Kidney (tissue), 14 donors: ENCODE results near the gene GBX1. TPM values are rescaled to one million over a fixed set of nuclear protein-coding genes. Genes with fewer than 3 reads are reported as not detected.
A peak's percentile ranks its signal among the peaks of the same experiment; 100 is the strongest.

Source experiments
- DNase-seq, 5 donors: peaks; one replicate each; pipeline ENCODE4 v3.0.0-alpha.2; 2013 to 2020
- FAIRE-seq: peaks from 2 replicates; lab custom pipeline; 2012; peaks lifted over from hg19 to GRCh38; lab: Jason Lieb, UNC
- H3K27ac ChIP-seq, 2 donors: one replicate each; pipeline ENCODE4 v1.7.0; 2013; ENCODE audit warnings: low read depth in 2 of 2, low read length in 2 of 2, inconsistent platforms in 1 of 2
- H3K27me3 ChIP-seq: one replicate; pipeline ENCODE4 v1.7.1; 2013; ENCODE audit warnings: low read length, inconsistent platforms; ENCODE audit not compliant: control insufficient read depth, insufficient read depth
- H3K36me3 ChIP-seq, 3 donors: one replicate each; pipeline versions ENCODE4 v1.7.0 to v1.7.1; 2013; ENCODE audit warnings: low read length in 3 of 3, control low read depth in 1 of 3, inconsistent platforms in 1 of 3; ENCODE audit not compliant: insufficient read depth in 3 of 3, control insufficient read depth in 2 of 3
- H3K4me1 ChIP-seq, 3 donors: one replicate each; pipeline versions ENCODE4 v1.7.0 to v1.7.1; 2013; ENCODE audit warnings: low read length in 3 of 3, inconsistent platforms in 1 of 3, low read depth in 1 of 3; ENCODE audit not compliant: control insufficient read depth in 2 of 3, insufficient read depth in 2 of 3
- H3K4me3 ChIP-seq, 3 donors: one replicate each; pipeline versions ENCODE4 v1.7.0 to v1.8.1; 2013; ENCODE audit warnings: low read length in 3 of 3, control low read depth in 1 of 3, inconsistent platforms in 1 of 3
- H3K9ac ChIP-seq, 3 donors: one replicate each; pipeline versions ENCODE4 v1.7.0 to v1.7.1; 2013; ENCODE audit warnings: low read length in 3 of 3, control low read depth in 1 of 3, inconsistent platforms in 1 of 3
- H3K9me3 ChIP-seq, 3 donors: one replicate each; pipeline versions ENCODE4 v1.7.0 to v1.7.1; 2013; ENCODE audit warnings: low read length in 3 of 3, control low read depth in 1 of 3, inconsistent platforms in 1 of 3; ENCODE audit not compliant: control insufficient read depth in 2 of 3, insufficient read depth in 1 of 3
- CTCF ChIP-seq: IDR thresholded peaks from 3 replicates; pipeline ENCODE4 v1.5.1; 2012; ENCODE audit warnings: mild to moderate bottlenecking, moderate library complexity, borderline replicate concordance; ENCODE audit not compliant: insufficient read depth; ENCODE audit errors: extremely low read depth
- intact Hi-C: fragments of 100-400 bp; cut with DNase I; formaldehyde crosslinking; loops from one replicate; pipeline ENCODE4 v1.11.1; 2022
- polyA plus RNA-seq: library from polyadenylated mRNA; stranded (reverse); fragments of 350-450 nt; fragmentation: Illumina TruSeq; extraction: RNeasy Lipid Tissue Mini Kit (QIAGEN cat#74804); gene quantifications from one replicate; pipeline ENCODE4 v1.2.3, GENCODE V29; 2014; ENCODE audit warnings: low read depth, low replicate concordance; ENCODE audit not compliant: insufficient read depth
- total RNA-seq: library from RNA; stranded (reverse); fragmentation: NEBNext Ultra II Directional; extraction: Animal tissue kit (Norgen Biotek cat#: 25700); gene quantifications from one replicate; pipeline ENCODE4 v1.2.1, GENCODE V29; 2021
- donor health status: control.
- donor health status: control.
- donor health status: control.
- donor health status: control.
- donor health status: control.
- donor health status: DM: yes; HTN: yes; CAD: no.
- donor health status: Normal renal cell carcinoma (clear cell type).

GBX1 gene
- total and polyA plus RNA-seq, 2 donors from 2014 or later, result not detected

DNA sequence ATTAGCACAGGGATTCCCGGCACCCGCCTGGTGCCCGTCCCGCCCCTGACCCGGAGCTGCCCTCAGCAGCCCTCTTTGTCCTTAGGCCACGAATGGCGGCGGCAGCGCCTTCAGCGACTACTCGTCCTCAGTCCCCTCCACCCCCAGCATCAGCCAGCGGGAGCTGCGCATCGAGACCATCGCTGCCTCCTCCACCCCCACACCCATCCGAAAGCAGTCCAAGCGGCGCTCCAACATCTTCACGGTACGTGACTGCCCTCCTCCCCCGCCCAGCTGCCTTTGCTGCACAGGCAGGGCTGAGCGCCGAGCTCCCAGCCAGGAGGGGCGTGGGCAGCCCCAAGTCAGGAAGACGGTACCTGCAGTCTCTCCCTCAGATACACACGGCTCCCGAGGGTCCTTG lies 47.6 kb downstream of the GBX1 start:
- DNase-seq (peak in 4 of 5 donors; percentile 74 to 87 (median 78)), FAIRE-seq (no peak)
- H3K4me1 ChIP-seq, result no peaks in the 10 kb centered on the region
- peaks cover 0 to 27% (median 12%) of the 10 kb centered on the region in 3 donors for H3K36me3 ChIP-seq
- no peaks in the 10 kb centered on the region for H3K9me3 ChIP-seq
- intact Hi-C loops, result loop anchor here (10.0 kb wide), 1 partner anchor 215 kb away; no protein-coding TSS in a partner anchor
- H3K4me3 ChIP-seq, result no peak overlapping the region
- H3K27me3 ChIP-seq, result no peaks in the 10 kb centered on the region
- no peak for TF ChIP-seq CTCF
- no peak overlapping the region for H3K27ac ChIP-seq
- H3K9ac ChIP-seq, result no peak overlapping the region

GRCh38 chr7:151119055-151119415 lies 48.5 kb downstream of the GBX1 start:
- intact Hi-C loops, result loop anchor here (10.0 kb wide), 1 partner anchor 214 kb away; no protein-coding TSS in a partner anchor
- Histone ChIP-seq H3K4me3 (no peak overlapping the region), H3K27ac (no peak overlapping the region), H3K9me3 (no peaks in the 10 kb centered on the region), H3K27me3 (no peaks in the 10 kb centered on the region), H3K4me1 (no peaks in the 10 kb centered on the region), H3K9ac (no peak overlapping the region), H3K36me3 (peaks cover 0 to 23% (median 9%) of the 10 kb centered on the region in 3 donors)
- FAIRE-seq (no peak), DNase-seq (no peak)
- no peak for TF ChIP-seq CTCF

DNA sequence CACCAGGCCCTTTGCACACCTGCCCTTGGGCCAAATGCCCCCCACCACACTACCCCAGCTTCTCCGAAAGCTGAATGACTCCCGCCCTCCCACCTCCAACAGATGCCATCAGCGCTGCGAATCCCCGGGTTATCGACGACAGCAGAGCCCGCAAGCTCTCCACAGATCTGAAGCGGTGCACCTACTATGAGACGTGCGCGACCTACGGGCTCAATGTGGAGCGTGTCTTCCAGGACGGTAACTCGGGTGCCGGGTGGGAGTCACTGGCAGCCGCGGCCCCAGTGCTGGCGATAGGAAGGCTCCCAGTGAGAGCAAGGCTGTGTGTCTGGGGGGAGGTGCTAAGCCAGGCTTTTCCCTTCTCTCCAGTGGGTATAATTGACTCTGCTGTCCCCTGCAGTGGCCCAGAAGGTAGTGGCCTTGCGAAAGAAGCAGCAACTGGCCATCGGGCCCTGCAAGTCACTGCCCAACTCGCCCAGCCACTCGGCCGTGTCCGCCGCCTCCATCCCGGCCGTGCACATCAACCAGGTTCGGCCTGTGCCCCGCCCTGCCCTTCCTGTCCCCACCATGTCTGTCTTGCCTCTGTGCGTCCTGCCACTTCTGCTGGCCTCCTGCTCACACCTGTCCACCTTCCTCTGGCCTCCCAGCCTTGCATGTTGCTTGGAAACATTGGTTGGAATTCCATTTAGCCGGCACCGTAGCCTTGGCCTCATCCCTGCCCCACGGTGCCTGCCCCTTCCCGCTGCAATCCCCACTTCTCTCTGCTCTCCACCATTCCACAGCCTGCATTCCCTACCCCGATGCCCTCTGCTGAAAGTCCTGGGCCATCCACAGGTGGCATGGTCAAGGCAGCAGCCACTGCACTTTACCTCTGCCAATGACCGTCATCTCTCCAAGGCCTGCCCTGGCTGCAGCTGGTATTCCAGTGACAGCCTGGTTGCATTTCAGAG lies 49.1 kb downstream of the GBX1 start:
- intact Hi-C loops, result loop anchor here (10.0 kb wide), 1 partner anchor 214 kb away; no protein-coding TSS in a partner anchor
- H3K36me3 ChIP-seq, result peaks cover 0 to 23% (median 9%) of the 10 kb centered on the region in 3 donors
- FAIRE-seq, result no peak

More for the DNA sequence above, 49.1 kb downstream of the GBX1 start:
- Histone ChIP-seq H3K9ac (no peak overlapping the region), H3K27me3 (no peaks in the 10 kb centered on the region), H3K27ac (no peak overlapping the region), H3K4me1 (no peaks in the 10 kb centered on the region), H3K4me3 (no peak overlapping the region), H3K9me3 (no peaks in the 10 kb centered on the region)
- peak in 1 of 5 donors; percentile 48 for DNase-seq
- TF ChIP-seq CTCF, result no peak
